ENCODE results near the gene RPRD2. TPM values are rescaled to one million over a fixed set of nuclear protein-coding genes. Genes with fewer than 3 reads are reported as not detected.

Gene RPRD2
- total RNA-seq, 1 donor from 2014 or later: 29.6 TPM

DNA sequence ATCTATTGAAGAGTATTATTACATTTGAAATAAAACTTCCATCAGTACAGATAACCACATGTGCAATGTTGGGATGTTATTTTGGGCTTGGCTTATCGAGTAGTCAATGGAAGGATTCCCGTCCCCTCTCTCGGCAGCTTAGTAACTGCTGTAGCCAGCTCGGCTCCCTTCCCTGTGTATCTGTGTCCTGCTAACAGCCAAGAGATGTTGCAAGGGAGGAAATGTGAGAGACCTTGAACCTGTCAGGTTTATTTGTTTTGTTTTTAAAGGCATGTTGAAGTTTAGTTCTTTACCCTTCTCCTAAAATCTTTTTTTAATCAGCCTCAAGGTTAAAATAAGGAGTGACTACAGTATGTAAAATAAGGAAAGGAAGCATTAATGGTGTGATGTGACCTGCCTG, 109.7 kb downstream of the RPRD2 start:
- Mint-ChIP-seq H3K27me3 (ENCODE audit: unreplicated experiment) (peaks cover 6% of the 10 kb centered on the region), H3K4me3 (ENCODE audit: unreplicated experiment) (no peak overlapping the region), H3K9me3 (ENCODE audit: unreplicated experiment) (no peaks in the 10 kb centered on the region), H3K36me3 (ENCODE audit: low read depth, unreplicated experiment) (peaks cover 19% of the 10 kb centered on the region), H3K4me1 (ENCODE audit: unreplicated experiment) (peaks cover 20% of the 10 kb centered on the region), H3K27ac (ENCODE audit: unreplicated experiment) (peak overlapping the region; percentile 53)
- DNase-seq (ENCODE audit: low spot score): no peak
- TF ChIP-seq, protein P1, sequence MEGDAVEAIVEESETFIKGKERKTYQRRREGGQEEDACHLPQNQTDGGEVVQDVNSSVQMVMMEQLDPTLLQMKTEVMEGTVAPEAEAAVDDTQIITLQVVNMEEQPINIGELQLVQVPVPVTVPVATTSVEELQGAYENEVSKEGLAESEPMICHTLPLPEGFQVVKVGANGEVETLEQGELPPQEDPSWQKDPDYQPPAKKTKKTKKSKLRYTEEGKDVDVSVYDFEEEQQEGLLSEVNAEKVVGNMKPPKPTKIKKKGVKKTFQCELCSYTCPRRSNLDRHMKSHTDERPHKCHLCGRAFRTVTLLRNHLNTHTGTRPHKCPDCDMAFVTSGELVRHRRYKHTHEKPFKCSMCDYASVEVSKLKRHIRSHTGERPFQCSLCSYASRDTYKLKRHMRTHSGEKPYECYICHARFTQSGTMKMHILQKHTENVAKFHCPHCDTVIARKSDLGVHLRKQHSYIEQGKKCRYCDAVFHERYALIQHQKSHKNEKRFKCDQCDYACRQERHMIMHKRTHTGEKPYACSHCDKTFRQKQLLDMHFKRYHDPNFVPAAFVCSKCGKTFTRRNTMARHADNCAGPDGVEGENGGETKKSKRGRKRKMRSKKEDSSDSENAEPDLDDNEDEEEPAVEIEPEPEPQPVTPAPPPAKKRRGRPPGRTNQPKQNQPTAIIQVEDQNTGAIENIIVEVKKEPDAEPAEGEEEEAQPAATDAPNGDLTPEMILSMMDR (IDR thresholded peaks at IDR 0.05; ENCODE audit: unreplicated experiment): no peak

DNA sequence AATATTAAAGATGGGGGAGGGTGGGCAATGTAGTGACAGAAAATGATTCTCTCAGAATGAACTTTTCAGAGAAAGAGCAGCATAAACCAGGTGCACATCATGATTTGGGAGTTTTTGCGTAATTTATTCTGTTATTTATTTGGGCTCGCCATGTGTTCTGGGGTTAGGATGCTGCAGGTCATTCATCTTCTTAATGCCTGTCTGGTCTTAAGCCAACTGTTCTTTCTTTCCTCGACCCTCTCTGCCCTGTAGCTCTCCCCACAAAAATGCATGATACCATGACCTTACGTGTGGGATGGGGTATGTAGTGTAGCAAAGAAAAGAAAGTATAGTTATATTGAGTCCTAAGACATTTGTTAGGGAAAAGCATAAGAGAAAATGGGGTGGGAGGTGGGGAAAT, 110.9 kb downstream of the RPRD2 start:
- H3K4me1 Mint-ChIP-seq (ENCODE audit: unreplicated experiment): peaks cover 21% of the 10 kb centered on the region
- TF ChIP-seq, protein P1 (IDR thresholded peaks at IDR 0.05; ENCODE audit: unreplicated experiment): no peak
- DNase-seq (ENCODE audit: low spot score): no peak
- H3K9me3 Mint-ChIP-seq (ENCODE audit: unreplicated experiment): no peaks in the 10 kb centered on the region
- peaks cover 6% of the 10 kb centered on the region for H3K27me3 Mint-ChIP-seq (ENCODE audit: unreplicated experiment)
- no peak overlapping the region for H3K4me3 Mint-ChIP-seq (ENCODE audit: unreplicated experiment)
- H3K27ac Mint-ChIP-seq (ENCODE audit: unreplicated experiment): no peak overlapping the region
- peaks cover 19% of the 10 kb centered on the region for H3K36me3 Mint-ChIP-seq (ENCODE audit: low read depth, unreplicated experiment)

DNA sequence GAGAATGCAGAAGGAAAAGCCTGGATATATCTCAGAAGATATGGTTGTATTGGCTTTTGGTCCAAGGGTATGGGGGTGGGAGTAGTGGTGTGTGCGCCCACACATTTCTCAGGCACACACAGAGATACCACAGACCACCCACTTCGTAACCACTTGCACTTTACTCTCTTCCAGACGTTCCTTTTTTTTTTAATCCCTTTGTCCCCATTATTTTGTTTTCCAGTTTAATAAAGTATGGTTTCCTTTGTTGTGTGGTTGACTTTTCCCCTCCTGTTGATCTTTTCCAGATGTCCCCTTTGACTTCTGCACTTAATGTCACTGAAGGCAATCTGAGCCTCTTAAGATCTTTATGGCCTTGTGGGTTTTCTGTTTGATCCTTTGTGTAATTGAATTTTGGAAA, 112.8 kb downstream of the RPRD2 start:
- Mint-ChIP-seq H3K27ac (ENCODE audit: unreplicated experiment) (no peak overlapping the region), H3K9me3 (ENCODE audit: unreplicated experiment) (no peaks in the 10 kb centered on the region), H3K4me1 (ENCODE audit: unreplicated experiment) (peaks cover 22% of the 10 kb centered on the region), H3K27me3 (ENCODE audit: unreplicated experiment) (peaks cover 6% of the 10 kb centered on the region), H3K4me3 (ENCODE audit: unreplicated experiment) (no peak overlapping the region), H3K36me3 (ENCODE audit: low read depth, unreplicated experiment) (peaks cover 2% of the 10 kb centered on the region)
- no peak for DNase-seq (ENCODE audit: low spot score)
- TF ChIP-seq, protein P1 (IDR thresholded peaks at IDR 0.05; ENCODE audit: unreplicated experiment): no peak

DNA sequence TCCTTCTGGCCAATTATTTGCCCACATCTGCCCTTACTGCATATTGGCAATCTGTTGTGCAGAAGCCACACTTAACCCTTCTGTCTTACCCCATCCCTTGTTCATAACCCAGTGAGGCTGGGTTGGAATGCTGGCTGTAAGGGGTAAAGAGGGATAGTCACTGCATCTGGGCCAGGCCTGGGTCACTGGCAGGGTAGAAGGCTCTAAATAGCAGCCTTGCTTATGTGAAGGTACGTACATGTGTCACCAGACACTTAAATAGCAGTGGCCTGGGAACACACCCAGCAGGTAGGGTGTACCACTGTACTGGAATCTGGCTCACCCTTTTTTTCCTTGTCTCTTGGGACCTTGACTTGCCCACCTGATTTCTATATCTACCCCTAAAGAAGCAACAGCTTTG, 113.4 kb downstream of the RPRD2 start:
- Mint-ChIP-seq H3K4me3 (ENCODE audit: unreplicated experiment) (no peak overlapping the region), H3K36me3 (ENCODE audit: low read depth, unreplicated experiment) (no peaks in the 10 kb centered on the region), H3K4me1 (ENCODE audit: unreplicated experiment) (peaks cover 22% of the 10 kb centered on the region), H3K27ac (ENCODE audit: unreplicated experiment) (no peak overlapping the region), H3K27me3 (ENCODE audit: unreplicated experiment) (peaks cover 5% of the 10 kb centered on the region), H3K9me3 (ENCODE audit: unreplicated experiment) (no peaks in the 10 kb centered on the region)
- DNase-seq (ENCODE audit: low spot score): no peak
- TF ChIP-seq, protein P1 (IDR thresholded peaks at IDR 0.05; ENCODE audit: unreplicated experiment): no peak

DNA sequence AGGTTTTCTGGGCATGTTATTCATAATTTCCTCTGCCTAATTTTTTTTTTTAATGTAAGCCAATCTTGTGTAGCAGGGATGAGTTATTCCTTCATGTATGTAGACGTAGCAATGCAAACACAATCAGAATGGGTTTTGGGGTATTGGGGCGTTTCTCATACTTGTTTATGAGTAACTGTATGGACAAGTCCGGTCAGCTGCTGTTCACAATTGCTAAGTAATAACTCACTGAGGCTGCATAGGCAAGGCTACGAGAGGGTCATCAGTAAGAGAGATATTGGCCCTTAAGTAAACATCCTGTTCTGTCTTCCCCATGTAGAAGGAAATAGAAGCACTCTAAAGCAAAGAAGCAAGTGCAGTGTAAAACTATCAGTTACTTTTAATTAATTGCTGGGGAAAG, 113.8 kb downstream of the RPRD2 start:
- Mint-ChIP-seq H3K27me3 (ENCODE audit: unreplicated experiment) (peaks cover 5% of the 10 kb centered on the region), H3K4me1 (ENCODE audit: unreplicated experiment) (peaks cover 22% of the 10 kb centered on the region), H3K36me3 (ENCODE audit: low read depth, unreplicated experiment) (no peaks in the 10 kb centered on the region), H3K9me3 (ENCODE audit: unreplicated experiment) (no peaks in the 10 kb centered on the region), H3K4me3 (ENCODE audit: unreplicated experiment) (no peak overlapping the region), H3K27ac (ENCODE audit: unreplicated experiment) (no peak overlapping the region)
- no peak for DNase-seq (ENCODE audit: low spot score)
- TF ChIP-seq, protein P1 (IDR thresholded peaks at IDR 0.05; ENCODE audit: unreplicated experiment): no peak
